Endothelial cell of umbilical vein (primary cell): Measurements from ENCODE around the gene UBC. TPM values are rescaled to one million over a fixed set of nuclear protein-coding genes. Genes with fewer than 3 reads are reported as not detected.

Experiments
- BruUV-seq: library from RNA; stranded (reverse); fragments of 400-500 nt; replicated peaks from 2 replicates; lab custom pipeline; 2021; lab: Mats Ljungman, UMichigan
- CTCF ChIA-PET: fragments of 300-600, 350-600 bp; sonication (Branson Sonifier 250); formaldehyde crosslinking; loops from one replicate; lab custom pipeline; 2021; ENCODE audit warnings: antibody characterized with exemption, inconsistent platforms; lab: Charles Lee
- POLR2A ChIA-PET: fragments of 300-600, 350-600 bp; sonication (Branson Sonifier 250); formaldehyde crosslinking; loops from one replicate; lab custom pipeline; 2021; ENCODE audit warnings: antibody characterized with exemption, inconsistent platforms; lab: Charles Lee
- DNase-seq: peaks from one replicate; pipeline ENCODE4 v3.0.0-alpha.2; 2011; ENCODE audit warnings: low read depth, low spot score
- FAIRE-seq: peaks from 2 replicates; lab custom pipeline; 2011; peaks lifted over from hg19 to GRCh38; lab: Jason Lieb, UNC
- H2AFZ ChIP-seq: 2 replicates; pipeline ENCODE4 v1.6.0; 2012; ENCODE audit warnings: low read depth, low read length, control low read depth, inconsistent platforms
- H3K27ac ChIP-seq: 2 replicates; pipeline ENCODE4 v1.5.1; 2011; ENCODE audit warnings: low read depth, mild to moderate bottlenecking, control low read depth, low read length, moderate library complexity; ENCODE audit not compliant: insufficient read depth
- H3K27me3 ChIP-seq, 2 experiments: 2 replicates each; pipeline versions ENCODE4 v1.6.0 to v1.6.1; 2011; ENCODE audit warnings: low read length in 2 of 2, mixed read lengths in 1 of 2; ENCODE audit not compliant: control insufficient read depth in 2 of 2, insufficient read depth in 2 of 2
- H3K36me3 ChIP-seq, 2 experiments: 2 replicates in 1 of 2; 3 replicates in 1 of 2; pipeline ENCODE4 v1.5.1; 2011; ENCODE audit warnings: low read length in 2 of 2, mild to moderate bottlenecking in 1 of 2, moderate library complexity in 1 of 2; ENCODE audit not compliant: control insufficient read depth in 2 of 2, insufficient read depth in 2 of 2; ENCODE audit errors: extremely low read depth in 1 of 2
- H3K4me1 ChIP-seq: 3 replicates; pipeline ENCODE4 v1.5.1; 2011; ENCODE audit warnings: mild to moderate bottlenecking, low read length; ENCODE audit not compliant: control insufficient read depth, insufficient read depth; ENCODE audit errors: extremely low read depth
- H3K4me2 ChIP-seq: 2 replicates; pipeline ENCODE4 v1.6.1; 2011; ENCODE audit warnings: low read length, control low read depth, mixed read lengths; ENCODE audit not compliant: insufficient read depth
- H3K4me3 ChIP-seq, 3 experiments: fragments of 200-600 bp in 1 of 3; sonication (generic), shearing (Covaris generic) in 1 of 3; replicated peaks in 1 of 3; 2 replicates each; pipeline ENCODE4 v1.5.1; 2011 to 2016; ENCODE audit warnings: control low read depth in 3 of 3, low read length in 3 of 3, mild to moderate bottlenecking in 2 of 3, inconsistent platforms in 1 of 3, low read depth in 1 of 3, moderate library complexity in 1 of 3; ENCODE audit not compliant: insufficient read depth in 1 of 3
- H3K79me2 ChIP-seq: 2 replicates; pipeline ENCODE4 v1.6.0; 2012; ENCODE audit warnings: low read length, inconsistent platforms; ENCODE audit not compliant: control insufficient read depth, insufficient read depth
- H3K9ac ChIP-seq: replicated peaks from 2 replicates; pipeline ENCODE3; 2011; ENCODE audit warnings: low read length, control low read depth; ENCODE audit not compliant: insufficient read depth; ENCODE audit errors: extremely low read depth
- H3K9me1 ChIP-seq: replicated peaks from 3 replicates; pipeline ENCODE4 v1.6.0; 2011; ENCODE audit warnings: mild to moderate bottlenecking, low read length; ENCODE audit not compliant: control insufficient read depth, insufficient read depth; ENCODE audit errors: extremely low read depth
- H3K9me3 ChIP-seq: replicated peaks from 2 replicates; pipeline ENCODE4 v1.5.1; 2012; ENCODE audit warnings: low read length, inconsistent platforms; ENCODE audit not compliant: control insufficient read depth, insufficient read depth
- H4K20me1 ChIP-seq: replicated peaks from 2 replicates; pipeline ENCODE3; 2011; ENCODE audit warnings: mild to moderate bottlenecking, low read length; ENCODE audit not compliant: control insufficient read depth, insufficient read depth; ENCODE audit errors: extremely low read depth
- CTCF ChIP-seq, 2 donors: IDR thresholded peaks; 1 replicate in 1 of 2; 2 replicates in 1 of 2; pipeline ENCODE4 v1.5.1; 2011; ENCODE audit warnings: low read length in 2 of 2, mild to moderate bottlenecking in 2 of 2, moderate library complexity in 2 of 2, control low read depth in 1 of 2, inconsistent platforms in 1 of 2, low read depth in 1 of 2; ENCODE audit not compliant: insufficient read depth in 1 of 2; ENCODE audit errors: extremely low read depth in 1 of 2
- EZH2 ChIP-seq: IDR thresholded peaks from 2 replicates; pipeline ENCODE4 v1.6.1; 2012; ENCODE audit warnings: borderline replicate concordance, low read depth, mild to moderate bottlenecking, moderate library complexity, low read length, inconsistent platforms; ENCODE audit not compliant: severe bottlenecking
- FOS ChIP-seq: IDR thresholded peaks from 2 replicates; pipeline ENCODE4 v1.6.1; 2011; ENCODE audit warnings: mild to moderate bottlenecking, low read length, moderate library complexity, borderline replicate concordance; ENCODE audit not compliant: insufficient read depth
- GATA2 ChIP-seq: IDR thresholded peaks from 2 replicates; pipeline ENCODE4 v1.7.0; 2011; ENCODE audit warnings: low read depth, mild to moderate bottlenecking, moderate library complexity, mixed read lengths, low read length; ENCODE audit not compliant: insufficient read length, insufficient read depth
- JUN ChIP-seq: IDR thresholded peaks from 2 replicates; pipeline ENCODE4 v1.6.1; 2011; ENCODE audit warnings: borderline replicate concordance, low read depth; ENCODE audit not compliant: insufficient read length, insufficient read depth
- MAX ChIP-seq: IDR thresholded peaks from 2 replicates; pipeline ENCODE4 v1.6.1; 2011; ENCODE audit not compliant: insufficient read depth, insufficient read length
- MYC ChIP-seq: IDR thresholded peaks from one replicate; pipeline ENCODE4 v1.6.1; 2011; ENCODE audit warnings: mild to moderate bottlenecking, low read depth, low read length
- POLR2A ChIP-seq: IDR thresholded peaks from 2 replicates; pipeline ENCODE4 v1.6.1; 2012; ENCODE audit warnings: low read depth, mild to moderate bottlenecking, control low read depth, low read length
- POLR2AphosphoS5 ChIP-seq: IDR thresholded peaks from 2 replicates; pipeline ENCODE4 v1.6.1; 2012; ENCODE audit warnings: low read depth, mild to moderate bottlenecking, control low read depth, low read length, moderate library complexity; ENCODE audit not compliant: insufficient read depth
- dilution Hi-C: fragments of 300-500 bp; cut with MboI; formaldehyde crosslinking; loops from one replicate; pipeline ENCODE4 v1.15.0; 2019; ENCODE audit warnings: low sequenced_read_pairs; ENCODE audit not compliant: extremely low pct_ligation_motif_present
- intact Hi-C: fragments of 100-400 bp; cut with micrococcal nuclease; formaldehyde crosslinking; loops from one replicate; pipeline ENCODE4 v1.10.0; 2022
- polyA plus RNA-seq, 4 experiments: library from polyadenylated mRNA; depleted of rRNA in 3 of 4; stranded (reverse) in 3 of 4; unstranded in 1 of 4; fragments of >200 nt; gene quantifications; 2 replicates each; pipeline versions ENCODE4 v1.2.1 to v1.2.3, GENCODE V29; 2011 to 2012; ENCODE audit warnings: missing spikeins in 1 of 4
- total RNA-seq: library from RNA; stranded (reverse); gene quantifications from 2 replicates; pipeline ENCODE4 v1.2.3, GENCODE V29; 2021

The UBC gene
- total and polyA plus RNA-seq, 2 donors (not counting 3 experiments of a cell fraction or from before 2014, with no cell fraction given) = 875 to 1,305 TPM

- H4K20me1 ChIP-seq = no peaks in the 10 kb centered on the region
- H3K4me1 ChIP-seq = no peaks in the 10 kb centered on the region
- H3K9me3 ChIP-seq = no peaks in the 10 kb centered on the region
- FAIRE-seq = no peak
- ChIA-PET CTCF (interaction anchor here (1.3 to 2.5 kb wide), 3 partner anchors 12 to 47 kb away, joined by 3 to 11 read pairs (median 4); no protein-coding TSS in a partner anchor), POLR2A (no interaction called here)
- intact Hi-C loops = no loop called here
- H3K27me3 ChIP-seq = no peaks in the 10 kb centered on the region
- H3K4me3 ChIP-seq = no peak overlapping the region
- BruUV-seq = no TSS peak
- H3K79me2 ChIP-seq = no peaks in the 10 kb centered on the region
- H2AFZ ChIP-seq = no peak overlapping the region
- no peak for DNase-seq
- no peak for TF ChIP-seq POLR2AphosphoS5
- no peak for TF ChIP-seq EZH2
- TF ChIP-seq JUN = no peak
- no peak for TF ChIP-seq GATA2
- no peak for TF ChIP-seq MAX
- no peak for TF ChIP-seq MYC
- no peak for TF ChIP-seq FOS
- no peak for TF ChIP-seq POLR2A
- no peak for TF ChIP-seq CTCF (IDR thresholded peaks at IDR 0.05; ENCODE audit: extremely low read depth in 1 of 2, insufficient read depth in 1 of 2, low read depth in 1 of 2, low read length in 2 of 2)
- H3K9ac ChIP-seq = no peak overlapping the region
- no peak overlapping the region for H3K4me2 ChIP-seq
- H3K27ac ChIP-seq = no peak overlapping the region
- no peaks in the 10 kb centered on the region for H3K9me1 ChIP-seq
- dilution Hi-C loops = no loop called here
- peaks cover 6 to 23% of the 10 kb centered on the region in 2 experiments for H3K36me3 ChIP-seq
Measured at GRCh38 chr12:124952801-124953200, 38.4 kb upstream of the UBC start.
